Dendritic cell treated with granulocyte-macrophage colony-stimulating factor and Interleukin-4, amounts not matched to agents 40 ng/mL and 50 ng/mL, for 4 days (primary cell): ENCODE results near the gene MGA.
A peak's percentile ranks its signal among the peaks of the same experiment; 100 is the strongest.

Experiments used
- H3K27ac Mint-ChIP-seq: one replicate; pipeline ENCODE4 v1.8.0; 2022; ENCODE audit warnings: mild to moderate bottlenecking, mixed read lengths
- H3K27me3 Mint-ChIP-seq: one replicate; pipeline ENCODE4 v1.8.0; 2022; ENCODE audit warnings: mild to moderate bottlenecking, mixed read lengths
- H3K36me3 Mint-ChIP-seq: one replicate; pipeline ENCODE4 v1.8.0; 2022; ENCODE audit warnings: low read depth, mixed read lengths
- H3K4me1 Mint-ChIP-seq: one replicate; pipeline ENCODE4 v1.8.0; 2022; ENCODE audit warnings: low read depth, mixed read lengths
- H3K4me3 Mint-ChIP-seq: one replicate; pipeline ENCODE4 v1.8.0; 2022; ENCODE audit warnings: mild to moderate bottlenecking, moderate library complexity, mixed read lengths
- H3K9me3 Mint-ChIP-seq: one replicate; pipeline ENCODE4 v1.8.0; 2022; ENCODE audit warnings: mixed read lengths
- intact Hi-C: fragments of 100-400 bp; cut with micrococcal nuclease; formaldehyde crosslinking; loops from one replicate; pipeline ENCODE4 v1.15.0; 2022

The MGA gene

GRCh38 chr15:41669701-41670100, 9.5 kb downstream of the MGA start:
- intact Hi-C loops: loop anchor here (5.0 kb wide), 1 partner anchor 67 kb away; no protein-coding TSS in a partner anchor
- H3K27ac Mint-ChIP-seq: no peak overlapping the region
- peaks cover 27% of the 10 kb centered on the region for H3K4me1 Mint-ChIP-seq
- peaks cover 27% of the 10 kb centered on the region for H3K36me3 Mint-ChIP-seq
- H3K27me3 Mint-ChIP-seq: no peaks in the 10 kb centered on the region
- no peak overlapping the region for H3K4me3 Mint-ChIP-seq
- H3K9me3 Mint-ChIP-seq: no peaks in the 10 kb centered on the region

GRCh38 chr15:41671656-41672648, 11.7 kb downstream of the MGA start:
- Mint-ChIP-seq H3K4me3 (no peak overlapping the region), H3K27ac (no peak overlapping the region), H3K36me3 (peaks cover 45% of the 10 kb centered on the region), H3K4me1 (peaks cover 34% of the 10 kb centered on the region), H3K27me3 (no peaks in the 10 kb centered on the region), H3K9me3 (no peaks in the 10 kb centered on the region)
- intact Hi-C loops: no loop called here

- no peaks in the 10 kb centered on the region for H3K9me3 Mint-ChIP-seq
- no peak overlapping the region for H3K4me3 Mint-ChIP-seq
- peaks cover 41% of the 10 kb centered on the region for H3K36me3 Mint-ChIP-seq
- H3K27ac Mint-ChIP-seq: no peak overlapping the region
- H3K27me3 Mint-ChIP-seq: no peaks in the 10 kb centered on the region
- H3K4me1 Mint-ChIP-seq: peaks cover 23% of the 10 kb centered on the region
- intact Hi-C loops: no loop called here
These were observed 15.1 kb downstream of the MGA start for GRCh38 chr15:41675337-41675736.

GRCh38 chr15:41678742-41679141, 18.5 kb downstream of the MGA start:
- no peaks in the 10 kb centered on the region for H3K9me3 Mint-ChIP-seq
- H3K4me1 Mint-ChIP-seq: peaks cover 23% of the 10 kb centered on the region
- peaks cover 40% of the 10 kb centered on the region for H3K36me3 Mint-ChIP-seq
- intact Hi-C loops: no loop called here
- no peak overlapping the region for H3K4me3 Mint-ChIP-seq
- no peak overlapping the region for H3K27ac Mint-ChIP-seq
- H3K27me3 Mint-ChIP-seq: no peaks in the 10 kb centered on the region

GRCh38 chr15:41683955-41684354, 23.8 kb downstream of the MGA start:
- Mint-ChIP-seq H3K27me3 (no peaks in the 10 kb centered on the region), H3K27ac (no peak overlapping the region), H3K9me3 (no peaks in the 10 kb centered on the region), H3K36me3 (peaks cover 17% of the 10 kb centered on the region), H3K4me1 (peaks cover 20% of the 10 kb centered on the region), H3K4me3 (no peak overlapping the region)
- intact Hi-C loops: no loop called here

- H3K27me3 Mint-ChIP-seq: no peaks in the 10 kb centered on the region
- no peak overlapping the region for H3K4me3 Mint-ChIP-seq
- intact Hi-C loops: no loop called here
- H3K36me3 Mint-ChIP-seq: peaks cover 8% of the 10 kb centered on the region
- peaks cover 31% of the 10 kb centered on the region for H3K4me1 Mint-ChIP-seq
- H3K9me3 Mint-ChIP-seq: no peaks in the 10 kb centered on the region
- H3K27ac Mint-ChIP-seq: peak overlapping the region; percentile 47
These were observed 28.5 kb downstream of the MGA start for GRCh38 chr15:41688671-41689070.

GRCh38 chr15:41689083-41689482, 28.9 kb downstream of the MGA start:
- Mint-ChIP-seq H3K4me1 (peaks cover 31% of the 10 kb centered on the region), H3K36me3 (peaks cover 8% of the 10 kb centered on the region), H3K27ac (peak overlapping the region; percentile 47), H3K27me3 (no peaks in the 10 kb centered on the region), H3K9me3 (no peaks in the 10 kb centered on the region), H3K4me3 (no peak overlapping the region)
- intact Hi-C loops: no loop called here

GRCh38 chr15:41689834-41690233, 29.6 kb downstream of the MGA start:
- Mint-ChIP-seq H3K4me3 (no peak overlapping the region), H3K9me3 (no peaks in the 10 kb centered on the region), H3K27ac (no peak overlapping the region)

GRCh38 chr15:41690636-41691035, 30.4 kb downstream of the MGA start:
- peaks cover 5% of the 10 kb centered on the region for H3K36me3 Mint-ChIP-seq
- no peak overlapping the region for H3K27ac Mint-ChIP-seq
- H3K4me3 Mint-ChIP-seq: no peak overlapping the region
- intact Hi-C loops: no loop called here
- peaks cover 33% of the 10 kb centered on the region for H3K4me1 Mint-ChIP-seq
- no peaks in the 10 kb centered on the region for H3K27me3 Mint-ChIP-seq
- H3K9me3 Mint-ChIP-seq: no peaks in the 10 kb centered on the region

More at GRCh38 chr15:41689834-41690233, 29.6 kb downstream of the MGA start:
- intact Hi-C loops: no loop called here
- no peaks in the 10 kb centered on the region for H3K27me3 Mint-ChIP-seq
- H3K4me1 Mint-ChIP-seq: peaks cover 31% of the 10 kb centered on the region
- peaks cover 8% of the 10 kb centered on the region for H3K36me3 Mint-ChIP-seq

GRCh38 chr15:41691471-41691870, 31.3 kb downstream of the MGA start:
- Mint-ChIP-seq H3K4me3 (no peak overlapping the region), H3K27me3 (no peaks in the 10 kb centered on the region), H3K9me3 (no peaks in the 10 kb centered on the region), H3K36me3 (peaks cover 4% of the 10 kb centered on the region), H3K4me1 (peaks cover 41% of the 10 kb centered on the region), H3K27ac (peak overlapping the region; percentile 63)
- intact Hi-C loops: no loop called here

GRCh38 chr15:41692049-41692448, 31.8 kb downstream of the MGA start:
- Mint-ChIP-seq H3K9me3 (no peaks in the 10 kb centered on the region), H3K27ac (peak overlapping the region; percentile 63), H3K4me3 (no peak overlapping the region), H3K4me1 (peaks cover 47% of the 10 kb centered on the region), H3K27me3 (no peaks in the 10 kb centered on the region), H3K36me3 (peaks cover 10% of the 10 kb centered on the region)
- intact Hi-C loops: no loop called here

- Mint-ChIP-seq H3K9me3 (no peaks in the 10 kb centered on the region), H3K27me3 (no peaks in the 10 kb centered on the region), H3K4me1 (peaks cover 42% of the 10 kb centered on the region), H3K27ac (no peak overlapping the region), H3K36me3 (peaks cover 22% of the 10 kb centered on the region), H3K4me3 (no peak overlapping the region)
- intact Hi-C loops: no loop called here
These were observed 33.6 kb downstream of the MGA start for GRCh38 chr15:41693757-41694156.

GRCh38 chr15:41695750-41696436, 35.7 kb downstream of the MGA start:
- Mint-ChIP-seq H3K36me3 (peaks cover 44% of the 10 kb centered on the region), H3K4me1 (peaks cover 27% of the 10 kb centered on the region), H3K4me3 (peak overlapping the region; percentile 48), H3K27ac (peak overlapping the region; percentile 73), H3K9me3 (no peaks in the 10 kb centered on the region), H3K27me3 (no peaks in the 10 kb centered on the region)
- intact Hi-C loops: loop anchor here (5.0 kb wide), 1 partner anchor 94 kb away; no protein-coding TSS in a partner anchor

- Mint-ChIP-seq H3K4me3 (no peak overlapping the region), H3K27me3 (no peaks in the 10 kb centered on the region), H3K4me1 (peaks cover 16% of the 10 kb centered on the region), H3K27ac (no peak overlapping the region), H3K9me3 (no peaks in the 10 kb centered on the region), H3K36me3 (peaks cover 58% of the 10 kb centered on the region)
- intact Hi-C loops: loop anchor here (5.0 kb wide), 1 partner anchor 96 kb away; no protein-coding TSS in a partner anchor
These were observed 38.6 kb downstream of the MGA start for GRCh38 chr15:41698779-41699178.
